ENCODE results near the gene PPOX.

PPOX gene

DNA sequence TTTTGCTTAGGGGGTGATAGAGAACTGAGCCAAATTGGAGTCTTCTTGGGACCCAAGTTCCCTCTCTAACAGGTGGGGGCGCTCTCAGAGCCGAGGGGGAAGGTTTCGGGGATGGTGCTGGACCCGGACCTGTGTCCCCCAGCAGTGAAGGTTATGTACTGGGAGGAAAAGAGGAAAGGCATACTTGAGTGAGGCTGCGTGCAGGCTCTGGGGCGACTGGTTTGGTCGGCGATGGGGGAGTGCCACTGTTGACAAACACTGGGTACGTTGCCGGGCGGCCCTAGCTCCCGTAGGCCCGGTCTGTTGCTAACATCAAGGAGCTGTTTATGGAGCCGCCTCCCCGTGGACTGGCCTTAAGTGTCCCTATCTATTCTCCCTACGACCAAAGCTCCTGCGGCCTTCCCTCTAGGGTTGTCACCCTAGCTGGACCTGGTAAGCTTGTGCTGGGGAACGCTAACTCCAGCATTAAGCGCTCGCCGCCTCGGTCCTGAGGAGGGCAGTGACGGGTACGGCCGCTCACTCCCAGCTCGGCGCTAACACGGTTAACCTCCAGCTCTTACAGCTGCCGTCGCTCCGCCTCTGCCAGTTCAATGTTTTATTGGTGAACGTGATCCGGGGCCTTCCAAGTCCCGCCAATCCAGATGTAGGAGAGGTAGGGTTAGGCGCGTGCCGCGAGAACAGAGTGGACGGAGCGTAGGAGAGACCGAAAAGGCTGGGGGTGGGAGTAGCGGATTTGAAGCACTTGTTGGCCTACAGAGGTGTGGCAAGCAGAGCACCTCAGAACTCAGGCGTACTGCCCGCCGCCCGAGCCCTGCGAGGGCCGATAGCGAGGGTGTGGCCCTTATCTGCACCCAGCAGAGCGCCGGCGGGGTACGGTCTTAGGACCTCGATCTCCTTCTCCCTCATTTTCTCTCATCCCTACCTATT, at the start of gene PPOX:
Gene PPOX (plus strand): TSS at position 685 of the 927 bp plus-strand sequence. CDS start 422 bp downstream, outside the sequence.
- peak; percentile 95 to 96 for DNase-seq

DNA sequence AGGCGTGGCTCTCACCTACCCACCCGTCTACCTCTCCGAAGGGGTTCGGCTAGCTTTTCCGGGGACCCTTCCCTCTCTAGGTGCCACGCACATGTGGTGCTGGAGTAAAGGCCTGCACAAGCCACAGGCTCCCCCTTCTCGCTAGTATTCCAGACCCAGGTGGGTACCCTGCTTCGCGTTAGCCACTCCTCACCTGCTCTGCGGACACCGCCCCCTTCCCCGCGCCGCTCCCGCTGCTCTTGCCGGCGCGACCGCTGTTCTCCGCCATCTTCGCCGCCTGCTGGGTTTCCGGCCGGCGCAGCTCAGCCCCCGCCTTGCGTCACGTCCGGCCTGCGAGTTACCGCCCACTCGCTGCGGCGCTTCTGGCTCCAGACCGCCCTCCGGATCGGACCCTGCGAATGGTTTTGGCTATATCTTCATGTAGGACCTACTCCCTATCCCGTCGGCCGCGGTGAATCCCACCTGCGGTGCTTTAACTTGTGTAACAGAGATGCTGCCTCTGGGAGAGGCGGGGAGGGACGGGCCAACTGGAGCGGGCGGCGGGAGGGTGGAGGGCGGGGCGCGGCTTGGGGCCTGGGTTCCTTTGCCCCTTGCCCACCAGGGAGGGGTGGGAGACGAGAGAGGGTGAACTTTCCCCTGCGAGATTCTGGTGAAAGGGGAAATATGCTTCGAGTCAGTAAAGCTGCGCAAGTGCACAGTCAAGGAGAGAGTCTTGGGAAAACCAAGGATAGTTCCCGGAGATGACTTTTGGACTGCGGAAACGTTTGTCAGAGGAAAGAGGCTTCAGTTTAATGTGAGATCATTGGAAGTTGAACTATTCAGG, 48.3 kb upstream of the PPOX start, which contains the start of the genes NIT1 and PFDN2:
Gene NIT1 (plus strand): TSS at position 347 of the 823 bp plus-strand sequence. CDS start 72 bp downstream, at position 419.
Gene PFDN2 (minus strand): TSS at position 279 of the 823 bp plus-strand sequence. CDS start 11 bp downstream, at position 268.
- peak; percentile 84 for DNase-seq

DNA sequence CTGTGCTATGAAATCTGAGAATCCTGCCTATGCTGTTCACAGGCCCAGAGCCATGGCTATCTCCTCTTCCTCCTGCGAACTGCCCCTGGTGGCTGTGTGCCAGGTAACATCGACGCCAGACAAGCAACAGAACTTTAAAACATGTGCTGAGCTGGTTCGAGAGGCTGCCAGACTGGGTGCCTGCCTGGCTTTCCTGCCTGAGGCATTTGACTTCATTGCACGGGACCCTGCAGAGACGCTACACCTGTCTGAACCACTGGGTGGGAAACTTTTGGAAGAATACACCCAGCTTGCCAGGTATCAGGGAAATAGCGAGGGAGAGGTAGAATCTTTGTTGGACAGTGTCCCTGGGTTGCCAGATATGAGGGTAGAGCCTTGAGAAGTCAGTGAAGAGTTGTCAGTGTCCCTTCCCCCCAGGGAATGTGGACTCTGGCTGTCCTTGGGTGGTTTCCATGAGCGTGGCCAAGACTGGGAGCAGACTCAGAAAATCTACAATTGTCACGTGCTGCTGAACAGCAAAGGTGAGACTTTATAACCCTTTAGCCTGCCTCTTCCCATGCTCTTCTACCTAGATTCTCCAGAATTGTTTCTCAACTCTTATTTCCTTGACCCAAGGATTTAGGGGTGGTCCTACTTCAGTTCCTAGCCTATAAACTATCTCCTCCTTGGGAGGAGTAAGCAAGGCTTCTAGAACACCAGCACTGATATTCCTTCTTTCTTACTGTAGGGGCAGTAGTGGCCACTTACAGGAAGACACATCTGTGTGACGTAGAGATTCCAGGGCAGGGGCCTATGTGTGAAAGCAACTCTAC, 46.9 kb upstream of the PPOX start:
- DNase-seq: peak; percentile 73 to 77

- no peak for DNase-seq
Measured at GRCh38 chr1:161121042-161121650, 45.1 kb upstream of the PPOX start.

DNA sequence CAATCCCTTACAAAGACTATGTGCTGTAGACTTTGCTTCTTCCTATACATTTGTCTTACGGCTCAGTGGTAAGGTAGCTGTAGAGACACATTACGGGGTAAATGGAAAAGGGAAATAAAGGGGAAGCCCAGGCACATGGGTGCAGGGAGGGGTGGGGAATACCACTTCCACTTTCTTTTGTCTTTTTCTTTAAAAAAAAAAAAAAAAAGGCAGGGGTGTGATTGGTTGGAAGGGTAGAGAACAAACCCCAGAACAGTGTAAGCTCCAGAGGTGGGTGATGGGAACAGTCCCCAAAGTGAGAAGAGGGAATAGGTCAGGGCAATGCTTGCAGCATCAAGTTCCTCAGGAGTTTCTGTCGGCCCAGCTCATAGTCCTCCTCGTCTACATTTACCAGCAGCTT, 44.4 kb upstream of the PPOX start:
- DNase-seq: no peak

DNA sequence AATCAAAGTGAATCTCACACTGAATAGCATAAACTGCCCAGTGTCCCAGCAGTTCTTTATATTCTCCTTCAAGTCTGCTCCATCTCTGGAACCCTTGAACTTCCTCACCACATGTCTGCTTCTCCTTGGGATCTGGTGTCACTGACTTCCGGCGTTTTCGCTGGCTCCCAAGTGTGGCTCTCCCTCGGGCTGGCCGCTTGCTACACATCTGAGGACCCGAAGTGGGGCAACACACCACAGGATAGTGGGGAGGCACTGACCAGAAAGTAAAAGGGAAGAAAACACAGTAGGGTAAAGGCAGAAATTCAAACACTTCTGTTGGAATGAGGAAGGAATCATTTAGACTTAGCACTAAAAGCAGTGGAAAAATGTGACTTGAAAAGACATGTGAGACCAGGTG, 43.3 kb upstream of the PPOX start:
- DNase-seq: no peak

DNA sequence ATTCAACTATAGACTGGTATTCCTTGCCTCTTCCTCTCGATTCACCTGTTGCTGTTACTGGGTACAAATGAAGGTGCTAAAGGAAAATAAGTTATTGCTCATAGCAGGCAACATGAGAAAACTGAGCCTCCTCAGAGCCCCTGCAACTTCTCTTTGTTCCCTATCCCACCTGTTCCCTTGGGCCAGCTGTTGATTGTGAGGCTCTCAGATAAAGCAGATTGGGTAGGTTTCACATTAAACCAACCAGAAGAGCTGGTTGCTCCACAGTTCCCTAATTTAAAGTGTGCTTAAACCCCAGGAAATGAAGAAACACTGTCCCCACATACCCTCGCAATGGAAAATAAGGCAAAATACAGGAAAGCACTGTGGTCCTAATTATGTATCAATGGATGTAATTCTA, 38.6 kb upstream of the PPOX start:
- no peak for DNase-seq

DNA sequence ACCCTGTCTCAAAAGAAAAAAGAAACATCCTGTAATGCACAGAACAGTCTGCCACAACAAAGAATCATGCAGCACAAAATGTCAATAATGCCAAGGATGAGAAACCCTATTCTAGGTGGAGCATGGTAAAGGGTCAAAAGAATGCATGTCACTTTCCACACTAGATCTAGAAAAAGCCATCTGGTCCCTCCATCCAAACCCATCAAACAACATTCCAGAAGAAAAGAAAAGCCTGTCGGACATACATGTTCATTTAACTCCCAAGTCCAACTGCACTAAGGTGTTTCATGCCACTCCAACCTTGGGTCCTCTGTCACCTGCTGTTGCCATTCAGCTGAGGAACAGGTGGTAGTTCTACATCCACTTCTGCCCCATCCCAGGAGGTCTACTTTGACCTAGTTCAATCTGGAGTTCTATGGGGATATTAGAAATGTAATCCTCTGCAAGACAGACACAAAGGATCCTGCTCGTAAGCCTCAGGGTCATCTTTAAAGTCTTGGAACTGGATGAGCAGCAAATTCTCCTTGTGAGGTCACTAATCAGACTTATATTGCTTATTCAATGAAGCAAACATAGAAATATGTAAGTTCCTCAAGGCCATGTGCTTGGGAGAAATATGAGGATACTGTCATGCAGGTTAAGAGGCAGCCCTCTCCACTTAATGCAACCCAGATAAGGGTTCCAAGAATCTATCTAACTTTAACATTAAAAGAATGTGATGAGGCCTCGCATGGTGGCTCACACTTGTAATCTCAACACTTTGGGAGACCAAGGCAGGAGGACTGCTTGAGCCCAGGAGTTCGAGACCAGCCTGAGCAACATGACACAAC, 37.4 kb upstream of the PPOX start:
- DNase-seq: no peak

- no peak for DNase-seq
Measured at GRCh38 chr1:161130266-161130665, 36.0 kb upstream of the PPOX start.

DNA sequence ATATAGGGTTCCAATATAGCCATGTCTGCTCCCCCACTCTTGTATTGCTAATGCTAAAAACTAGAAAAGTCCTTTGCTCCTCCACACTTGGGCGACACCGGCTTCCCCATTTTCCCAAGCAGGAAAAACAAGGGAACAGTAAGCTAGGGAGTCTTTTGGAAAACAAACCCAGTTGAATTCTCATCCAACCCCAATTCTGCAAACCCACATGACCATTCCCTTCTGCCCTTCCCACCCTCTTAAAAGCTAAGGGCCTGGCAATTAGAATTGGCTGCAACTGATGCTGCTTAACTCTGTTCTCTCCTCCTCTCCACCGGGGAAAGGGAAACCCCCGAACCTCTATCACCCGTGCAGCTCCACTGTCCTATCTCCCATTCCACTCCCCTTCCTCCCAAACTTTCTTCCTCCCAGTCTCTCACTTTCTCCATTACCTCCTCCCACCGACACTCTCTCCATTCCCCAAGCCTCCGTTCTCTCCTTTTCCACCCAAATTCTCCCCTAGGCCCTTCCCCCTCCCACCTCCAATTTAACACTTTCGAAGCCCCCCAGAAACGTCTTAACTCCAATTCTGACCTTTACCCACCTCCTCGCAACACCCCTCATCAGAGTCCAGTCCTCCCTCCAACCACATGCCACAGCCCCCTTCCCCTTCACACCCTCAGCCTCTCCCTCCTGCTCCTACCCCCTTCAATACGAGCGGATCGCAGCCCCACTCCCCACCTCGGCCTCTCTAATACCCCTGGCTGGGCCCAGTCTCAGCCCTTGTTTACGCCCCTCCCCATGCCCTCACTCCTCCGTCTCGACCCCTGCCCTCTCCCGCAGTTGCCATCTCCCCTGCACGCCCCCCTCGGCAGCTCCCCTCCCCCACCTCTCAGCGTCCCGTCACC, 34.5 kb upstream of the PPOX start:
- DNase-seq: no peak

DNA sequence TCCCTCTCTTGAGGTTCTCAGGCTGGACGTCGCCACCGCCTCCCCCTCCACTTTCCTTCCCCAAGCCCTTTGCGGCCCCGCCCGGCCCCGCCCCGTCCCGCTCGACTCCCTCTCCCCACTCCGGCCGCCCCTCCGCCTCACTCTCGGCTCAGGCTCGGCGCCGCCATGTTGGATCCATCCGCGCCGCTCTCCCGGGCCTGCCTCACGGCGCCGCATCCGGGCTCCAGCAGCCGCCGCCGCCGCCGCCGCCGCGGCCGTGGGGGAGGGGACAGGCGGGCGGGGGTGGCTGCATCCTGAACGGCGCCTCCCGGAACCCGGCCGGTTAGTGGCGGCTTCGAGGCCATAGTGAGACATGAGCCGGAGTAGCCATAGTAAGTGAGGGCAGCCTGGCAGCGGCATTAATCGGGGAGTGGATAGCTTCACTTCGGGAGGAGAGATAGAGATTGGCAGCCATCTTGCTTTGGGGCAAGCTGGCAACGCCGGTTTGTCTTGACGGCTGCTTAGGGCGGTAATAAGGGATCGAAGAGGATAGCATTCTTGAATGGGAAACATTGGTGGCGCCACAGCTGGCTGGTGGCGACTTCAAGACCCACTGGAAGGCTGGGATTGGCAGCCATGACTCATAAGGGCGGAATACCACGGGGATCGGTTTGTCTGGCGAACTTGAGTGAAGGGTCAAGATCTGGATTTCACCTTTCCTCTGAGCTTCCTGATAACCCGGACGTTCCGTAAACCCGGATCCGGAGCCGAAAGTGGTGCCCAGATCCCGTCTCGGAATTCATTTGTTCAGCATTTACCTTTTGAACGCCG, 33.6 kb upstream of the PPOX start, which contains the start of gene DEDD:
Gene DEDD (minus strand): TSS at position 258 of the 810 bp plus-strand sequence. CDS start 8,205 bp downstream, outside the sequence.
- DNase-seq: peak; percentile 96

DNA sequence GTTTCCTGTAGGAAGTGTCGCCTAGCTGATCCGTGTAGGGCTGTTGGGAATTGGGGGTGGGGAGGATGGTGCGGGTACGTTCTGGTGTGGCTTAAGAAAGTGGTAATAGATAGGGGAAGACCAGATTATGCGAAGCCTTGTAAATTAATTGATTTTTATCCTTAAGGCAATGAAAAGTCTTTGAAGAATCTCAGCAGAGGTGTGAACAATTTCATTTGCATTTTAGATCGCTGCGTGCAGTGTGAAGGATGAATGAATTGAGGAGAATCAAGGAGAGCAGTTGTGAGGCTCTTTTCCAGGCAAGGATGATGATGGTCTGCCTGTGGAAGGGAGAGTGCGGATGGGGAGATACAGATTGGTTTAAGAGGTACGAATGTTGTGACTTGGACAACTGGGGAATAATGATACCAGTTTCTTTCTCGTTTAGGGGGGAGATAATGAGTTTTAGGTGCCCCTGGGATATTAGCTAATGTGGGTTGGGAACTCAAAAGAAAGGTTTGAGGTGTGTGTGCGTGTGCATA, 32.9 kb upstream of the PPOX start:
- DNase-seq: no peak

DNA sequence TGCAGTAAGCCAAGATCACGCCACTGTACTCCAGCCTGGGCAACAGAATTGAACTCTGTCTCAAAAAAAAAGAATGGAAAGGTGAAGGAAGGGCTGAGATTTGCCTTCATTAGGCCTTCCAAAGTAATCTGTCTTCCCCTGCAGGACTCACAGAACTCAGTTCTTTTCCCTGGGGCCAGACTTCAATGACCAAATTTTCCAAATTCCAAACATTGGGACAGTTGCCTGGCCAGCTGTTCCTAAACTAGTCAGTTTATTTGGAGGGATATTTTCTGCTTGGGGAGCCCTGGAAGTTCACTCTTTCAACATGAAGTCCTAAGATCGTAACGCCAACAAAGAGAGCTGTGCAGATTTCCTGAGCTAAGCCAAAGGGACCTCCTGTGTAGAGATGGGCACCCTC, 28.3 kb upstream of the PPOX start:
- DNase-seq: no peak

GRCh38 chr1:161138431-161138830, 27.8 kb upstream of the PPOX start:
- no peak for DNase-seq

- peak; percentile 32 to 67 for DNase-seq
Measured at GRCh38 chr1:161139766-161140165, 26.5 kb upstream of the PPOX start.

GRCh38 chr1:161140755-161141400, 25.3 kb upstream of the PPOX start:
- DNase-seq: no peak

- no peak for DNase-seq
Measured at GRCh38 chr1:161145832-161146231, 20.4 kb upstream of the PPOX start.

DNA sequence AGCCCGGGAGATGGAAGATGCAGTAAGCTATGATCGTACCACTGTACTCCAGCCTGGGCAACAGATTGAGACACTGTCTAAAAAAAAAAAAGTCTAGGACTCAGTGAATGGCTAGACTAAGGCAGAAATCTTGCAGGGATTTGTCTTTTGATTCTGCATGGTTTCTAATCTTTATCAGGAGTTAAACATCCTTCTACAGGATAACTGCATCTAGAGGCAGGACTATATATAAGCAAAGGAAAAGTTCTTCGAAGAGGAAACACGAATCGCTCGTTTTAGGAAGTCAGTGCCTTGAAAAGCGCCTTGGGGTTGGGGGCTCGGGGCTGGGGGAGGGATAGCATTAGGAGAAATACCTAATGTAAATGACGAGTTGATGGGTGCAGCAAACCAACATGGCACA, 13.1 kb upstream of the PPOX start:
- DNase-seq: no peak

Measured in CD4-positive, alpha-beta T cell treated with Interleukin-1 beta for 1 hour (primary cell).